Measurements from ENCODE around the gene KRTAP9-3. TPM values are rescaled to one million over a fixed set of nuclear protein-coding genes. Genes with fewer than 3 reads are reported as not detected.
"Not testable (repeated sequence)": the region's sequence is repeated elsewhere in the genome, so short reads cannot be mapped to it uniquely, and the experiment has no call there.

KRTAP9-3 gene
- polyA plus RNA-seq, 1 donor (not counting 4 experiments of a cell fraction or from before 2014, with no cell fraction given) = not detected

GRCh38 chr17:41246995-41247787 lies 14.9 kb downstream of the KRTAP9-3 start:
- H3K4me1 ChIP-seq (ENCODE audit: control insufficient read depth, extremely low read depth, insufficient read depth, low read length); H3K9ac ChIP-seq (ENCODE audit: control insufficient read depth, extremely low read depth, insufficient read depth, low read length); H3K4me2 ChIP-seq (ENCODE audit: control insufficient read depth, extremely low read depth, insufficient read depth, low read depth, low read length); H3K27me3 ChIP-seq (ENCODE audit: control insufficient read depth, extremely low read depth, insufficient read depth, low read length); dilution Hi-C loops (cut with MboI; ENCODE audit: extremely low pct_ligation_motif_present, low sequenced_read_pairs); H3K9me3 ChIP-seq (ENCODE audit: control insufficient read depth, low read depth, low read length); H2AFZ ChIP-seq (ENCODE audit: control insufficient read depth, low read length); DNase-seq (ENCODE audit: low read depth, low spot score); FAIRE-seq; H3K27ac ChIP-seq (ENCODE audit: control insufficient read depth, insufficient read depth, low read length); H4K20me1 ChIP-seq (ENCODE audit: control insufficient read depth, extremely low read depth, insufficient read depth, low read length); H3K9me1 ChIP-seq (ENCODE audit: control insufficient read depth, extremely low read depth, insufficient read depth, low read length); H3K79me2 ChIP-seq (ENCODE audit: control insufficient read depth, insufficient read depth, low read length); H3K36me3 ChIP-seq (ENCODE audit: control insufficient read depth in 2 of 2, extremely low read depth in 1 of 2, insufficient read depth in 2 of 2, low read length in 2 of 2); H3K4me3 ChIP-seq (ENCODE audit: control insufficient read depth in 2 of 3, extremely low read depth in 1 of 3, insufficient read depth in 2 of 3, low read depth in 1 of 3, low read length in 3 of 3): not testable (repeated sequence)

GRCh38 chr17:41249637-41250240 lies 17.5 kb downstream of the KRTAP9-3 start, which contains the start of gene KRTAP9-4:
KRTAP9-4 (plus strand) TSS chr17:41249687; CDS start chr17:41249721, 34 bp downstream.
- H3K27ac ChIP-seq (ENCODE audit: control insufficient read depth, insufficient read depth, low read length); H3K9ac ChIP-seq (ENCODE audit: control insufficient read depth, extremely low read depth, insufficient read depth, low read length); dilution Hi-C loops (cut with MboI; ENCODE audit: extremely low pct_ligation_motif_present, low sequenced_read_pairs); H3K9me1 ChIP-seq (ENCODE audit: control insufficient read depth, extremely low read depth, insufficient read depth, low read length); H3K27me3 ChIP-seq (ENCODE audit: control insufficient read depth, extremely low read depth, insufficient read depth, low read length); H3K4me2 ChIP-seq (ENCODE audit: control insufficient read depth, extremely low read depth, insufficient read depth, low read depth, low read length); DNase-seq (ENCODE audit: low read depth, low spot score); FAIRE-seq; H3K79me2 ChIP-seq (ENCODE audit: control insufficient read depth, insufficient read depth, low read length); H2AFZ ChIP-seq (ENCODE audit: control insufficient read depth, low read length); H3K9me3 ChIP-seq (ENCODE audit: control insufficient read depth, low read depth, low read length); H4K20me1 ChIP-seq (ENCODE audit: control insufficient read depth, extremely low read depth, insufficient read depth, low read length); H3K4me3 ChIP-seq (ENCODE audit: control insufficient read depth in 2 of 3, extremely low read depth in 1 of 3, insufficient read depth in 2 of 3, low read depth in 1 of 3, low read length in 3 of 3); H3K4me1 ChIP-seq (ENCODE audit: control insufficient read depth, extremely low read depth, insufficient read depth, low read length); H3K36me3 ChIP-seq (ENCODE audit: control insufficient read depth in 2 of 2, extremely low read depth in 1 of 2, insufficient read depth in 2 of 2, low read length in 2 of 2): not testable (repeated sequence)

GRCh38 chr17:41251261-41251660 lies 19.0 kb downstream of the KRTAP9-3 start:
- DNase-seq (ENCODE audit: low read depth, low spot score) (no peak), FAIRE-seq (no peak)
- Histone ChIP-seq H3K27ac (ENCODE audit: control insufficient read depth, insufficient read depth, low read length) (no peak overlapping the region), H3K36me3 (ENCODE audit: control insufficient read depth in 2 of 2, extremely low read depth in 1 of 2, insufficient read depth in 2 of 2, low read length in 2 of 2) (no peaks in the 10 kb centered on the region), H3K79me2 (ENCODE audit: control insufficient read depth, insufficient read depth, low read length) (no peaks in the 10 kb centered on the region), H3K27me3 (ENCODE audit: control insufficient read depth, extremely low read depth, insufficient read depth, low read length) (peaks cover 4% of the 10 kb centered on the region), H3K4me2 (ENCODE audit: control insufficient read depth, extremely low read depth, insufficient read depth, low read depth, low read length) (no peak overlapping the region), H3K9ac (ENCODE audit: control insufficient read depth, extremely low read depth, insufficient read depth, low read length) (no peak overlapping the region), H3K9me1 (ENCODE audit: control insufficient read depth, extremely low read depth, insufficient read depth, low read length) (no peaks in the 10 kb centered on the region), H3K4me3 (ENCODE audit: control insufficient read depth in 2 of 3, extremely low read depth in 1 of 3, insufficient read depth in 2 of 3, low read depth in 1 of 3, low read length in 3 of 3) (no peak overlapping the region), H3K4me1 (ENCODE audit: control insufficient read depth, extremely low read depth, insufficient read depth, low read length) (no peaks in the 10 kb centered on the region), H2AFZ (ENCODE audit: control insufficient read depth, low read length) (no peak overlapping the region), H3K9me3 (ENCODE audit: control insufficient read depth, low read depth, low read length) (no peaks in the 10 kb centered on the region), H4K20me1 (ENCODE audit: control insufficient read depth, extremely low read depth, insufficient read depth, low read length) (no peaks in the 10 kb centered on the region)
- TF ChIP-seq EZH2 (IDR thresholded peaks at IDR 0.05; ENCODE audit: low read length) = no peak
- TF ChIP-seq, protein P1, sequence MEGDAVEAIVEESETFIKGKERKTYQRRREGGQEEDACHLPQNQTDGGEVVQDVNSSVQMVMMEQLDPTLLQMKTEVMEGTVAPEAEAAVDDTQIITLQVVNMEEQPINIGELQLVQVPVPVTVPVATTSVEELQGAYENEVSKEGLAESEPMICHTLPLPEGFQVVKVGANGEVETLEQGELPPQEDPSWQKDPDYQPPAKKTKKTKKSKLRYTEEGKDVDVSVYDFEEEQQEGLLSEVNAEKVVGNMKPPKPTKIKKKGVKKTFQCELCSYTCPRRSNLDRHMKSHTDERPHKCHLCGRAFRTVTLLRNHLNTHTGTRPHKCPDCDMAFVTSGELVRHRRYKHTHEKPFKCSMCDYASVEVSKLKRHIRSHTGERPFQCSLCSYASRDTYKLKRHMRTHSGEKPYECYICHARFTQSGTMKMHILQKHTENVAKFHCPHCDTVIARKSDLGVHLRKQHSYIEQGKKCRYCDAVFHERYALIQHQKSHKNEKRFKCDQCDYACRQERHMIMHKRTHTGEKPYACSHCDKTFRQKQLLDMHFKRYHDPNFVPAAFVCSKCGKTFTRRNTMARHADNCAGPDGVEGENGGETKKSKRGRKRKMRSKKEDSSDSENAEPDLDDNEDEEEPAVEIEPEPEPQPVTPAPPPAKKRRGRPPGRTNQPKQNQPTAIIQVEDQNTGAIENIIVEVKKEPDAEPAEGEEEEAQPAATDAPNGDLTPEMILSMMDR (optimal IDR thresholded peaks at IDR 0.05 in 1 of 3, IDR thresholded peaks at IDR 0.05 in 1 of 3, conservative IDR thresholded peaks at IDR 0.05 in 1 of 3; ENCODE audit: extremely low read depth in 1 of 3, insufficient read depth in 2 of 3, low read length in 3 of 3) = no peak
- dilution Hi-C loops (cut with MboI; ENCODE audit: extremely low pct_ligation_motif_present, low sequenced_read_pairs) = no loop called here
